ENCODE measurements around the gene C1QTNF4.

GRCh38 chr11:47589977-47590861 lies 4.0 kb downstream of the C1QTNF4 start:
- TF ChIP-seq POLR2A (IDR thresholded peaks at IDR 0.05) = no peak
- no peak for TF ChIP-seq CTCF (IDR thresholded peaks at IDR 0.05 in 8 of 11, conservative IDR thresholded peaks at IDR 0.05 in 3 of 11)
- TF ChIP-seq POLR2AphosphoS5 (IDR thresholded peaks at IDR 0.05) = peak in 1 of 3 donors; percentile 26
